Keratinocyte (primary cell): ENCODE data around the gene ATXN7. TPM values are rescaled to one million over a fixed set of nuclear protein-coding genes. Genes with fewer than 3 reads are reported as not detected.
A peak's percentile ranks its signal among the peaks of the same experiment; 100 is the strongest.

ENCODE experiments used
- DNase-seq: peaks from one replicate; pipeline ENCODE4 v3.0.0-alpha.2; 2011; ENCODE audit warnings: low read depth, missing footprints, low spot score
- FAIRE-seq: peaks from 2 replicates; lab custom pipeline; 2011; peaks lifted over from hg19 to GRCh38; lab: Jason Lieb, UNC
- H2AFZ ChIP-seq: 2 replicates; pipeline ENCODE4 v1.6.0; 2012; ENCODE audit warnings: low read length, control low read depth, inconsistent platforms; ENCODE audit not compliant: control insufficient read depth
- H3K27ac ChIP-seq: 2 replicates; pipeline ENCODE4 v1.5.1; 2011; ENCODE audit warnings: low read length; ENCODE audit not compliant: control insufficient read depth, insufficient read depth
- H3K27me3 ChIP-seq: 3 replicates; pipeline ENCODE4 v1.6.0; 2011; ENCODE audit warnings: low read length; ENCODE audit not compliant: control insufficient read depth, insufficient read depth; ENCODE audit errors: extremely low read depth
- H3K36me3 ChIP-seq, 2 experiments: 2 replicates in 1 of 2; 3 replicates in 1 of 2; pipeline ENCODE4 v1.5.1; 2011; ENCODE audit warnings: low read length in 2 of 2, mild to moderate bottlenecking in 1 of 2; ENCODE audit not compliant: control insufficient read depth in 2 of 2, insufficient read depth in 2 of 2; ENCODE audit errors: extremely low read depth in 1 of 2
- H3K4me1 ChIP-seq: 3 replicates; pipeline ENCODE4 v1.5.1; 2011; ENCODE audit warnings: low read length; ENCODE audit not compliant: control insufficient read depth, insufficient read depth; ENCODE audit errors: extremely low read depth
- H3K4me2 ChIP-seq: 3 replicates; pipeline ENCODE4 v1.6.0; 2011; ENCODE audit warnings: low read depth, low read length; ENCODE audit not compliant: control insufficient read depth, insufficient read depth; ENCODE audit errors: extremely low read depth
- H3K4me3 ChIP-seq, 3 experiments: fragments of 200-600 bp in 1 of 3; sonication (generic) in 1 of 3; 2 replicates in 2 of 3; 3 replicates in 1 of 3; pipeline ENCODE4 v1.5.1; 2011 to 2016; ENCODE audit warnings: low read length in 3 of 3, mild to moderate bottlenecking in 3 of 3, control low read depth in 2 of 3, inconsistent platforms in 1 of 3, low read depth in 1 of 3, mixed read lengths in 1 of 3, mixed run types in 1 of 3, moderate library complexity in 1 of 3; ENCODE audit not compliant: control insufficient read depth in 2 of 3, insufficient read depth in 2 of 3; ENCODE audit errors: extremely low read depth in 1 of 3
- H3K79me2 ChIP-seq: 2 replicates; pipeline ENCODE4 v1.6.0; 2012; ENCODE audit warnings: low read length; ENCODE audit not compliant: control insufficient read depth, insufficient read depth
- H3K9ac ChIP-seq: 3 replicates; pipeline ENCODE4 v1.6.0; 2011; ENCODE audit warnings: low read length; ENCODE audit not compliant: control insufficient read depth, insufficient read depth; ENCODE audit errors: extremely low read depth
- H3K9me1 ChIP-seq: 3 replicates; pipeline ENCODE4 v1.6.0; 2011; ENCODE audit warnings: low read length; ENCODE audit not compliant: control insufficient read depth, insufficient read depth; ENCODE audit errors: extremely low read depth
- H3K9me3 ChIP-seq: 2 replicates; pipeline ENCODE4 v1.5.1; 2012; ENCODE audit warnings: low read depth, low read length; ENCODE audit not compliant: control insufficient read depth
- H4K20me1 ChIP-seq: 3 replicates; pipeline ENCODE4 v1.6.0; 2011; ENCODE audit warnings: low read length; ENCODE audit not compliant: control insufficient read depth, insufficient read depth; ENCODE audit errors: extremely low read depth
- EZH2 ChIP-seq: IDR thresholded peaks from one replicate; pipeline ENCODE4 v1.6.1; 2012; ENCODE audit warnings: inconsistent platforms, mild to moderate bottlenecking, low read length, moderate library complexity
- dilution Hi-C: fragments of 300-500 bp; cut with MboI; formaldehyde crosslinking; loops from one replicate; pipeline ENCODE4 v1.7.0; 2020; ENCODE audit warnings: low sequenced_read_pairs; ENCODE audit not compliant: extremely low pct_ligation_motif_present
- polyA plus RNA-seq, 5 experiments: library from polyadenylated mRNA; depleted of rRNA in 3 of 5; stranded (reverse) in 3 of 5; stranded (forward) in 1 of 5; unstranded in 1 of 5; fragments of >200 nt; gene quantifications; 1 replicate in 1 of 5; 2 replicates in 3 of 5; 3 replicates in 1 of 5; pipeline versions ENCODE4 v1.2.1 to v1.2.3, GENCODE V29; 2011 to 2012; ENCODE audit warnings: missing spikeins in 2 of 5, low read depth in 1 of 5, low replicate concordance in 1 of 5
- TF ChIP-seq, protein P1 (sequence below), 3 experiments: IDR thresholded peaks in 1 of 3; conservative IDR thresholded peaks in 1 of 3; optimal IDR thresholded peaks in 1 of 3; 2 replicates in 2 of 3; 3 replicates in 1 of 3; pipeline versions ENCODE3 to v1.5.1; 2011; ENCODE audit warnings: low read length in 3 of 3, mild to moderate bottlenecking in 3 of 3, moderate library complexity in 2 of 3, control low read depth in 1 of 3, inconsistent platforms in 1 of 3; ENCODE audit not compliant: insufficient read depth in 2 of 3; ENCODE audit errors: extremely low read depth in 1 of 3

The ATXN7 gene
- polyA plus RNA-seq, 1 donor (not counting 4 experiments of a cell fraction or from before 2014, with no cell fraction given) = 8.8 TPM

DNA sequence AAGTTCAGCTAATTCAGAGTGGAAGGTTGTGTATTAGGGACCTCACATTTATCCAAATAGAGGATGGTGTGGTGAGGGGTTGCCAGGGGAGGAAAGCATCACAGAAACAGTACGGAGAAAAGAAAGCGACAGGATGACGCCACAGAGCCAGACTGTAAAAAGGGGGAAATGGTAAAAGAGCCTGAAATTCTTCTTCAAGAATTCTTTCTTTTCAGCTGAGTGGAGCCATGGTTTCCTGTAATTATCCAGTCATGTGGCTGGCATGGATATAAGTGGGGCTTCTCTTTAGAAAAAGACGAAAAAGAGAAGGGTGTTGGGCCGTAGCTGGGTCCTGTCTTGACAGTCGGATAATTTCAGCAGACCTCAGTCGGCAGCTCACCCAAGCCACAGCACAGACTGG lies 184.1 kb downstream of the ATXN7 start:
- Histone ChIP-seq H2AFZ (no peak overlapping the region), H3K4me1 (peaks cover 14% of the 10 kb centered on the region), H3K9me3 (no peaks in the 10 kb centered on the region), H3K27me3 (no peaks in the 10 kb centered on the region), H3K9ac (no peak overlapping the region), H3K4me2 (no peak overlapping the region), H3K4me3 (no peak overlapping the region), H3K36me3 (no peaks in the 10 kb centered on the region), H3K9me1 (no peaks in the 10 kb centered on the region), H3K27ac (no peak overlapping the region), H4K20me1 (no peaks in the 10 kb centered on the region), H3K79me2 (no peaks in the 10 kb centered on the region)
- dilution Hi-C loops = no loop called here
- TF ChIP-seq, protein P1, sequence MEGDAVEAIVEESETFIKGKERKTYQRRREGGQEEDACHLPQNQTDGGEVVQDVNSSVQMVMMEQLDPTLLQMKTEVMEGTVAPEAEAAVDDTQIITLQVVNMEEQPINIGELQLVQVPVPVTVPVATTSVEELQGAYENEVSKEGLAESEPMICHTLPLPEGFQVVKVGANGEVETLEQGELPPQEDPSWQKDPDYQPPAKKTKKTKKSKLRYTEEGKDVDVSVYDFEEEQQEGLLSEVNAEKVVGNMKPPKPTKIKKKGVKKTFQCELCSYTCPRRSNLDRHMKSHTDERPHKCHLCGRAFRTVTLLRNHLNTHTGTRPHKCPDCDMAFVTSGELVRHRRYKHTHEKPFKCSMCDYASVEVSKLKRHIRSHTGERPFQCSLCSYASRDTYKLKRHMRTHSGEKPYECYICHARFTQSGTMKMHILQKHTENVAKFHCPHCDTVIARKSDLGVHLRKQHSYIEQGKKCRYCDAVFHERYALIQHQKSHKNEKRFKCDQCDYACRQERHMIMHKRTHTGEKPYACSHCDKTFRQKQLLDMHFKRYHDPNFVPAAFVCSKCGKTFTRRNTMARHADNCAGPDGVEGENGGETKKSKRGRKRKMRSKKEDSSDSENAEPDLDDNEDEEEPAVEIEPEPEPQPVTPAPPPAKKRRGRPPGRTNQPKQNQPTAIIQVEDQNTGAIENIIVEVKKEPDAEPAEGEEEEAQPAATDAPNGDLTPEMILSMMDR (optimal IDR thresholded peaks at IDR 0.05 in 1 of 3, IDR thresholded peaks at IDR 0.05 in 1 of 3, conservative IDR thresholded peaks at IDR 0.05 in 1 of 3; ENCODE audit: extremely low read depth in 1 of 3, insufficient read depth in 2 of 3, low read length in 3 of 3) = no peak
- no peak for TF ChIP-seq EZH2
- DNase-seq (no peak), FAIRE-seq (no peak)

DNA sequence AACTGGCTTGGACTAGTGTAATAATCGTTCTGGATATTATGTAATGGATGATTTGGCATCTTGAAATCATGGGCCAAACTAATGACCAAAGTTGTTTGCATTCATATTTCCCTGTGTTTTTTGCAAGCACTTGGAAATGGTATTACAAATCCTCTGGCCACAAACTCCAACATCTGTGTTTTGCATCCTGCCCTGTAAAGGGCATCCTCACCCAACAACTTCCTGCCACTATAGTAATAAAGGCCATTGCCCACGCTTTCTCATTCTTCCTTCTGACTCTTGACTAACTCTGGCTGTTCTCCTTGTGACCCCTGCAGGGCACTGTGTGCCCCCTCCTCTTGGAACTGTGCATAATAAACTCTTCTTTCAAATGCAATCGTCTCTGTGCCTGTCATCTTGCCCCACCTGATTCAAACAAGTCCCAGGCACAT lies 185.0 kb downstream of the ATXN7 start:
- dilution Hi-C loops = no loop called here
- Histone ChIP-seq H2AFZ (no peak overlapping the region), H3K9me3 (no peaks in the 10 kb centered on the region), H3K9ac (no peak overlapping the region), H3K4me2 (peak overlapping the region; percentile 25), H3K4me3 (peak overlapping the region in 1 of 3 experiments; percentile 24), H3K4me1 (peaks cover 14% of the 10 kb centered on the region), H3K79me2 (no peaks in the 10 kb centered on the region), H4K20me1 (no peaks in the 10 kb centered on the region), H3K27me3 (no peaks in the 10 kb centered on the region), H3K27ac (no peak overlapping the region), H3K9me1 (no peaks in the 10 kb centered on the region), H3K36me3 (no peaks in the 10 kb centered on the region)
- DNase-seq = no peak
- FAIRE-seq = peak; percentile 44
- TF ChIP-seq, protein P1 (optimal IDR thresholded peaks at IDR 0.05 in 1 of 3, IDR thresholded peaks at IDR 0.05 in 1 of 3, conservative IDR thresholded peaks at IDR 0.05 in 1 of 3; ENCODE audit: extremely low read depth in 1 of 3, insufficient read depth in 2 of 3, low read length in 3 of 3) = no peak
- no peak for TF ChIP-seq EZH2
